ENCODE data around the gene F5. TPM values are rescaled to one million over a fixed set of nuclear protein-coding genes. Genes with fewer than 3 reads are reported as not detected.

F5 gene
- total and polyA plus RNA-seq, 2 experiments from 2014 or later = 20.4 to 24.0 TPM

DNA sequence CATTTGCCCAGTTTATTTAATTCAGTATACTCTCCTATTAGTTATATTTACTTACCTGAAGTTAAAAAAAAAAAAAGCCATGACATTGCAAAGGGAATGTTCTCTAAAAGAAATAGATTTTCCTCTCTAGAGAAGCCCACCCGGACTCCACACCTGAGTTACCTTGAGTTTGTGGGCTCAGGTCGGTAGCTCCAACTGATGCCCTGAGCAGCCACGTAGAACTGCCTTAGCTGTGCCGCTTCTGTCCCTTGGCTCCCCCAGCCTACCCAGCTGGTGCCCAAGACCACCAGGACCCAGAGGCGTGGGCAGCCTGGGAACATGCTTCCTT is 250 bp downstream of the F5 start:
- H3K27ac ChIP-seq = no peak overlapping the region
- no peak for DNase-seq (ENCODE audit: low spot score)
- no peaks in the 10 kb centered on the region for H3K36me3 ChIP-seq (replicated peaks; ENCODE audit: insufficient read depth, low read depth)
- H4K20me1 ChIP-seq (ENCODE audit: insufficient read depth, poor library complexity, severe bottlenecking) = no peaks in the 10 kb centered on the region
- TF ChIP-seq, protein P1, sequence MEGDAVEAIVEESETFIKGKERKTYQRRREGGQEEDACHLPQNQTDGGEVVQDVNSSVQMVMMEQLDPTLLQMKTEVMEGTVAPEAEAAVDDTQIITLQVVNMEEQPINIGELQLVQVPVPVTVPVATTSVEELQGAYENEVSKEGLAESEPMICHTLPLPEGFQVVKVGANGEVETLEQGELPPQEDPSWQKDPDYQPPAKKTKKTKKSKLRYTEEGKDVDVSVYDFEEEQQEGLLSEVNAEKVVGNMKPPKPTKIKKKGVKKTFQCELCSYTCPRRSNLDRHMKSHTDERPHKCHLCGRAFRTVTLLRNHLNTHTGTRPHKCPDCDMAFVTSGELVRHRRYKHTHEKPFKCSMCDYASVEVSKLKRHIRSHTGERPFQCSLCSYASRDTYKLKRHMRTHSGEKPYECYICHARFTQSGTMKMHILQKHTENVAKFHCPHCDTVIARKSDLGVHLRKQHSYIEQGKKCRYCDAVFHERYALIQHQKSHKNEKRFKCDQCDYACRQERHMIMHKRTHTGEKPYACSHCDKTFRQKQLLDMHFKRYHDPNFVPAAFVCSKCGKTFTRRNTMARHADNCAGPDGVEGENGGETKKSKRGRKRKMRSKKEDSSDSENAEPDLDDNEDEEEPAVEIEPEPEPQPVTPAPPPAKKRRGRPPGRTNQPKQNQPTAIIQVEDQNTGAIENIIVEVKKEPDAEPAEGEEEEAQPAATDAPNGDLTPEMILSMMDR (IDR thresholded peaks at IDR 0.05; ENCODE audit: poor library complexity) = no peak
- TF ChIP-seq EZH2phosphoT487 (IDR thresholded peaks at IDR 0.05; ENCODE audit: low read depth, severe bottlenecking, unreplicated experiment) (no peak), EZH2 (IDR thresholded peaks at IDR 0.05; ENCODE audit: borderline replicate concordance) (no peak)
- no peaks in the 10 kb centered on the region for H3K9me2 ChIP-seq (replicated peaks; ENCODE audit: insufficient read depth)
- peak overlapping the region; percentile 70 for H3K4me2 ChIP-seq
- no peak overlapping the region for H2AFZ ChIP-seq
- no peaks in the 10 kb centered on the region for H3K27me3 ChIP-seq
- no peaks in the 10 kb centered on the region for H3K79me2 ChIP-seq
- H3K4me1 ChIP-seq (ENCODE audit: insufficient read depth) = no peaks in the 10 kb centered on the region
- H3K9me3 ChIP-seq (ENCODE audit: low read depth) = no peaks in the 10 kb centered on the region
- 41% methylated on average over 5 of the region's 5 CpGs for WGBS (ENCODE audit: low lambda C conversion rate, missing lambda C conversion rate)
- no peak overlapping the region for H3K4me3 ChIP-seq

DNA sequence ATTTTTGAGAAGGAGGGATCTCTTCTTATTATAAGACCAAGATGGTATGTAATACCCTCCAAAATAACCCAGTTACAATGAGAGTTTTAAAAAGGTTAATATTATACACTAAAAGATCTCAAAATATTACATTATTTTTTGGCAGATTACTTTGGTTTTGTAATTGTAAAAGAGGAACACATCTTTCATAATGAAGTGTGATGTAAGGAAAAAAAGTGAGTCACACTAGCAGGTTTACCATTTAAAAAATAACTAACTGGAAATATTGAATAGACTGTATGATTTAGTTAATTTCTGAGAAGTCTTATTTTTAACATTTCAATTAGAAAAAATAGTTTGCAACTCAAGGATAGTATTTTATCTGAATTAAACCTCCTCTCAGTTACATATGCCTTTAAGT is 1.1 kb downstream of the F5 start:
- peak overlapping the region; percentile 38 for H3K4me2 ChIP-seq
- DNase-seq (ENCODE audit: low spot score) = no peak
- H3K27me3 ChIP-seq = no peaks in the 10 kb centered on the region
- no peaks in the 10 kb centered on the region for H3K4me1 ChIP-seq (ENCODE audit: insufficient read depth)
- no peaks in the 10 kb centered on the region for H3K9me3 ChIP-seq (ENCODE audit: low read depth)
- no peaks in the 10 kb centered on the region for H3K36me3 ChIP-seq (replicated peaks; ENCODE audit: insufficient read depth, low read depth)
- H3K9me2 ChIP-seq (replicated peaks; ENCODE audit: insufficient read depth) = no peaks in the 10 kb centered on the region
- H3K27ac ChIP-seq = peak overlapping the region; percentile 17
- H3K79me2 ChIP-seq = no peaks in the 10 kb centered on the region
- no peak overlapping the region for H2AFZ ChIP-seq
- H3K4me3 ChIP-seq = no peak overlapping the region
- TF ChIP-seq EZH2phosphoT487 (IDR thresholded peaks at IDR 0.05; ENCODE audit: low read depth, severe bottlenecking, unreplicated experiment) = no peak
- TF ChIP-seq, protein P1 (IDR thresholded peaks at IDR 0.05; ENCODE audit: poor library complexity) = no peak
- TF ChIP-seq EZH2 (IDR thresholded peaks at IDR 0.05; ENCODE audit: borderline replicate concordance) = no peak
- no peaks in the 10 kb centered on the region for H4K20me1 ChIP-seq (ENCODE audit: insufficient read depth, poor library complexity, severe bottlenecking)

DNA sequence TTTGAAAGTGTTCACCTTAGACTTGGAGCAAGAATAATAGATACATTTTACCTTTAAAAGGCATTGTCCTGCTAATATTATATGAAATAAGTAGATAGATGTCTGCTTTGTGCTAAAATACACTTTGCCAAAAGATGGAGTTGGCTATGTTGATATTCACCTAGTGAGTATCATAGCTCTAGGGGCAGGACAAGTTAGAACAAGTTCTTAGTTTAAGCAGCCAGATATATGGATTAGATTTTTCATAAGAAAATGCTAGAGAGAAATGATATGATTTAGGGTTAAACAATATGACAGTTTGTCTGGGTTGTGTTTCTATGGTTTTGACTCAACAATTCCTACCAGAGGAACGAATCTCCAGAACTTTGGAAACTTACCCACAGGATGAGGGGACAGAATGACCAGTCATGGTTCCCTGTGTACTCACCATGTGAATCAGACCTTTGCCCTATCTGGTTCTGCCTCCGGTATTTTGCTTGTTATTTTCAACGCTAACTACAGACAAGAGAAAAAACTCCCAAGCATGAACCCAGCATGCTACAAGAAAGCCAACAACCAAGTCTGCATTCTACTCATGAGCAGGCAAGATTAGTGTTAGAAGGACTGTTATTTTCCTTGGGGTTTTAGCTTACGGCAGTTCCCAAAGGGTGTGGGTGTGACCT is 1.7 kb downstream of the F5 start:
- no peaks in the 10 kb centered on the region for H3K9me3 ChIP-seq (ENCODE audit: low read depth)
- H3K4me1 ChIP-seq (ENCODE audit: insufficient read depth) = no peaks in the 10 kb centered on the region
- peak overlapping the region; percentile 17 for H3K27ac ChIP-seq
- TF ChIP-seq EZH2 (IDR thresholded peaks at IDR 0.05; ENCODE audit: borderline replicate concordance) = no peak
- TF ChIP-seq, protein P1 (IDR thresholded peaks at IDR 0.05; ENCODE audit: poor library complexity) = no peak
- no peak for TF ChIP-seq EZH2phosphoT487 (IDR thresholded peaks at IDR 0.05; ENCODE audit: low read depth, severe bottlenecking, unreplicated experiment)
- H3K9me2 ChIP-seq (replicated peaks; ENCODE audit: insufficient read depth) = no peaks in the 10 kb centered on the region
- no peak overlapping the region for H2AFZ ChIP-seq
- no peaks in the 10 kb centered on the region for H3K27me3 ChIP-seq
- H3K4me3 ChIP-seq = no peak overlapping the region
- no peak for DNase-seq (ENCODE audit: low spot score)
- WGBS (ENCODE audit: low lambda C conversion rate, missing lambda C conversion rate) = 55% methylated on average over 4 of the region's 4 CpGs
- no peaks in the 10 kb centered on the region for H3K36me3 ChIP-seq (replicated peaks; ENCODE audit: insufficient read depth, low read depth)
- peak overlapping the region; percentile 38 for H3K4me2 ChIP-seq
- no peaks in the 10 kb centered on the region for H4K20me1 ChIP-seq (ENCODE audit: insufficient read depth, poor library complexity, severe bottlenecking)
- no peaks in the 10 kb centered on the region for H3K79me2 ChIP-seq

Data from hepatocyte (in vitro differentiated cells).